Fibroblast of skin of scalp (primary cell): ENCODE data around the gene ZFHX3.
A peak's percentile ranks its signal among the peaks of the same experiment; 100 is the strongest.

ENCODE experiments used
- DNase-seq: peaks from one replicate; pipeline ENCODE4 v3.0.0-alpha.2; 2013

The ZFHX3 gene

DNA sequence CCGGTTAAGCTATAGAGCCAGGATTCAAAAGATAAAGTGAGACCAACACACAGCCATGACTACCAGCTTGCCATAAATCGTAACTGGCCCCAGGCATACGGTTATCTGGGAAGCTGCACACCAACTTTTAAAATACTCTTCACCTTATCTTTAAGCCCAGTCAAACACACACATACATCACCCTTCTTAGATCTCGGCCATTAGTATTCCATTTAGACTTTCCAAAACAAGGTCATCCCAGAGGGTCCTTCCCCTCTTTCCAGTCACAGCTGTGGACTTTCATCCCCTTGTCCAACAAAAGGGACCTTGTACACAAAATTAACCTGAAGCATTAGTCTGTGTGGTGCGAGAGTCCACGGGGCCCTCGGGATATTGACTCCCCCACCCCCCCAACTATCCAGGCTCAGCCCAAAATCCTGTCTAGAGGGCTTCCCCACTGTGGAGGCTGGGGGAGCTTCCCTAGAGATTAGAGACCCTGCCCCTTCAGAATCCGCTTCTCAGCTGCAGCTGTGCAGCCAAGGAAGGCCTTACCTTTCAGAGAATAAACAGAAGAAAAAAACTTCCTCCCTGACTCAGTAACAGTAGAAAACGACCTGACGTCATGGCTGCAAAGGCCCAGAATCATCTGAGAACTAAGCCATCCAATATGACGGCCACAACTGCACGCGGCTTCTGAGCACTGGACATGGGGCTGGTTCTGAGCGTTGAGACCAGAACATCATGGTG, 9.9 kb downstream of the ZFHX3 start:
- DNase-seq: no peak

GRCh38 chr16:73037331-73037745, 10.6 kb downstream of the ZFHX3 start:
- no peak for DNase-seq

GRCh38 chr16:73036074-73036826, 11.7 kb downstream of the ZFHX3 start:
- DNase-seq: peak; percentile 55

- no peak for DNase-seq
Measured at GRCh38 chr16:73034374-73034773, 13.6 kb downstream of the ZFHX3 start.

GRCh38 chr16:73033271-73033998, 14.5 kb downstream of the ZFHX3 start:
- no peak for DNase-seq

DNA sequence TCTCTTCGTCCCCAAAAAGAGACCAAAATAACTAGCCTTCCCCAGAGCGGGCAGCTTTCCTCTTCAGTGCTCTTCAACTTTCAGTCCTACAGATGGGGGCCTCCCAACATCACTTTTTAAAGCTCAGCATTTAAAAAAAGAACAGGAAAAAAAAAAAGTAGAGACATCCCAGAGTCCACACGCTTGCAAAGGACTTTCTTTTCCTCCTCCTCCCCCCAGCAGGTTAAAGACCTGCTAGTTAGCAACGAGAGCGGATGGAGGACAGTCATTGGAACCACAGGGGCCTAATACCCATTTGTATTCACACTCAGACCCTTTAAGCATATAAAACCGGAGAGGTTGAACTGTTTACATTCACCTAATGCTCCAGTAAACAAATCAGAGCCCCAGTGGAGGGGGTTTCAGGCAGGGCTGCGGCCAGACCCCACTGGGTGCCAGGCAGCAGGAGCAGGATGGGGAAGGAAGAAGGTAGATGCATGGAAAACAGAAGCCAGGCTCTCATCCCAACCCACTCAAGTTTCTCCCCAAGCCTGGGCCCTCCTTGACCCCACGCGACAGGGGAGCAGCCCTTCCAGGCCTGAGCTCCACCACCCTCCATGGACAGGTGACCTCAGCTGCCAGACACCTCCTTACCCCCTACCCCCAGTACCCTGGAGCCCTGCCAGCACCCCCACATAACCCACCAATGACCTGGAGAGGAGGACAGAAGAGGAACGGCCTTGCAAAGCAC, 15.2 kb downstream of the ZFHX3 start:
- DNase-seq: no peak

- no peak for DNase-seq
Measured at GRCh38 chr16:73031984-73032383, 15.9 kb downstream of the ZFHX3 start.

- DNase-seq: no peak
Measured at GRCh38 chr16:73031155-73031866, 16.6 kb downstream of the ZFHX3 start.

DNA sequence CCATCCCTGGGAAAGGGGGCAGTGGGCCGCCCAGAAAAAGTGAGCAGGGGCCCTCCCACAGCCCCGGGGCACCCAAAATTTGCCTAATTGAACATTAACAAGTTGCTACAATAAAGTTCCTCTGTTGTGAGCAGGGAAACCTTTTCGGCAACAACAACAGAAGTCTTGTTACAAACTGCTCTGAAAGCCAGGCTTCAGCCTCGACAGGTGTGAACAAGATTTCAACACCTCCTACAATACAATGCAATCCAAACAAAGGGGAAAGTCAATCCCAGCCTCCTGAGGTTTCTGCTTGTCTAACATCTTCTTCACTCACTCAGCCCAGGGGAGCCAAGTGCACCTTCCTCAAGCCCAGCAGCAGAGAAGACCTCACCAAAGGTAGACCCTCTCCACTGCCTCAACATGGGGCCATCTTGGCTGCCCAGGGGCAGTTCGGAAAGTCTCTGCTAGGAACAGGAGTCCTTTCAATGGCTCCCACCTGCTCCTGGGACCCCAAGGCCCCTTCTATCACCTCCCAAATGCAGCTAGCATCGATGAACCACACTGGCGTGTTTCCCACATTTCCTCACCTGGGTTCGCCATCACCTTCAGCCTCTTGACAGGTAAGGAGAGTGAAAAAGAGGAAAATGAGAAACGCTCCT, 19.1 kb downstream of the ZFHX3 start:
- no peak for DNase-seq

DNA sequence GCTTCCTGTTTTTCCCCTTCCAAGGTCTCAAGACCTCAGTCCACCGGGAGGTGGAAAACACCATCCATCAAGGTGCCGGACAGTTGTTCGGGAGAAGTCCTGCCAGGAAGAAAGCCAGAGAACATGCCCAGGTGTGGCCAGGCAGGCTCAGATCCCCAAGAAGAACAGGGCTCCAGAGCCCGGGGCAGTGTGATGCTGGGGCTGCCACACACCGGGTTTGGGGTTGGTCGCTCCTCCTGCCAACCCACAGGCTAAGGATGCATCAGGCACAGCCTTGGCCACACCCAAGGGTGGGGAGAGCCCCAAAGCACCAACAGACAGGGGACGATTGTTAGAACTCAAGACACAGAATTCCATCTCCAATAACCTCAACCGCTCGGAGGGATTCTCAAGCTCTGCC, 19.7 kb downstream of the ZFHX3 start:
- DNase-seq: no peak

- no peak for DNase-seq
Measured at GRCh38 chr16:73027685-73028111, 20.2 kb downstream of the ZFHX3 start.

DNA sequence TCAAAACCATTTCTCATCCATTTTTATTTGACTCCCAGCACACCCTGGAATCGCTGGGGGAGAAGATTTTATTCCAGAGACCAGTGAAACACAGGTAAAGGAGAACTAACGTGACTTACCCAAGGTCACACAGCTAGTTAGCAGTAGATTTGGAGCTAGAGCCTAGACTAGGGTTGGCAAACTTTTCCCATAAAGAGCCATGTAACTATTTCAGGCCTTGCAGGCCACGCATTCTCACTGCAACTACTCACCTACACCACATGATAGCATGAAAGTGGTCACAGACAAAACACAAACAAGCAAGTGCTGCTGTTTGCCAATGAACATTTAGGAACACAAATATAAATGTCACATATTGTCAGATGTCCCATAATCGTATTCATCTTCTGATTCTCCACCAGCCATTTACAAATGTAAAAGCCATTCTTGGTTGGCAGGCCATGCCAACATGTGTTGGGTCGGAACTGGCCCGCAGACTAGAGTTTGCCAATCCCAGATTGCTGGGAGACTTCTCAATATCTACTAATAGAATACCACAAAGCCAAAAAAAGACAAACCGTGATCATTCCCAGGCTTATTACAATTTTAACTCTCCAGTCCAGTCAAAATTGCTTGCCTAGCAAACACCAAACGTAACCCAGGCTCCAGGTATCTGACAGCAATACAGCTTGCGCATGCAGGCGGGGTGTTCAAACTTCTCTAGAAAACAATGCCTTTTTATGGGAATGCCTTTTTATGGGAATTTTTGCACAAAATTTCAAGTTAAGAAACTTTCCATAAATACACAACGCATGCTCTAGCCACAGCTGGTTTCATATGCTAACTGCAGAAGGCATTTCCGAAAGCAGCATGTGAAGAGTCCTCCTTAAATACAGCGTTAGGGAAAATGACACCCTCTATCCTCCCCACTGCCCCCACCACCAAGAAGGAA, 20.9 kb downstream of the ZFHX3 start:
- DNase-seq: no peak

GRCh38 chr16:73025856-73026210, 22.1 kb downstream of the ZFHX3 start:
- no peak for DNase-seq

- DNase-seq: peak; percentile 68
Measured at GRCh38 chr16:73025151-73025855, 22.6 kb downstream of the ZFHX3 start.

GRCh38 chr16:73024571-73025105, 23.3 kb downstream of the ZFHX3 start:
- no peak for DNase-seq

DNA sequence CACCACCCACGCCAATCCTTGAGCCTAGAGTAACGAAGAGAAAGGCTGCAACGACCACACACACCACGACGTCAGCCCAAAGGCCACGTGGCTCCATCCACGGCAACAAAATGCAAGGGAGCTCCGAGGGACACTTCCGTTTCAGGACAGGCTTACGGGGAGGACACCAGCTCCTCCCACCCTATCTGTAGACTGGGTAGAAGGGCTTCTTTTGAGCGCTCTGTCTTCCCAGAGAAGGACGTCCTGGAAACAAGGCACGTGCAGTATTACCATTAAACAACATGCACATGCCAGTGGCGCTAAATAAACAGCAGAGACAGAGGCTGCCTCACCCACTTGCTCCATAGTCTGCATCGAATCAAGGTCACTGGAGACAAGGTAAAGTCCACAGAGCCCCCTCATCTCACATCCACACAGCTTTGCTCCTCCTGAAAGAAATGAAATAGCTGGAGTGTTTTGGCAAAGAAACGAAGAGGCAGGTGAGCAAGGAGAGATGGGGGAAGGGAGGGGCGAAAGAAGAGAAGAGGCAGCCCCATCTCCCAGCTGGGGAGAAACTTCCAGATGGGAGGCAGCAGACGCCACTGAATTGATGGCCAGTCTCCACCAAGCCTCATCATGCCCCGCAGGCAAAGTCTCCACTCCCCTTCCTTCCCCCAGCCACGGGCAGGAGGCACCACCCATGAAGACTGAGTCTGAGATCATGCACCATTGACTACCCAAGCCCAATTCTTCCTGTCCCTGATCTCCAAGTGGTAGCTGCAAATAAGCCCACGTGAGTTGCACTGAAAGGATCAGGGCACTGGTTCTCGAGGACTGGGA, 24.0 kb downstream of the ZFHX3 start:
- no peak for DNase-seq

DNA sequence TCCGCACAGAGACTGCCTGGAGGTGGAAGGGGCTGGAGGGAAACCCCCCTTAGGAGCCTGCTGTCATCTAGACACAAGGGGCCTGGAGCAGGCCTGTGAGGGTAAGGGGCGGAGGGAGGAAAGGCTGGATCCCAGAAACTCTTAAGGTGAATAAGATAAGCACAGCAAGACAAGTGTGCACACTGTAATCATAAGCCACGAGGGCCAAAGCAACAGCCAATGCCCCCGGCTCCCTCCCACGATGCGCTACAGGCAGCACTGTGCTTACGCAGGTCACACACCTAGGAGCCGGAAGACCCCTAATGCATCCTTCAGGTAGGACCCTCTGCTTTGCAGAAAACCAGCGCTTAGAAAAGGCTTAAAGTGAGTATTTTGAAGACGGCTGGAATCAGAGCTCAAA, 24.6 kb downstream of the ZFHX3 start:
- no peak for DNase-seq

DNA sequence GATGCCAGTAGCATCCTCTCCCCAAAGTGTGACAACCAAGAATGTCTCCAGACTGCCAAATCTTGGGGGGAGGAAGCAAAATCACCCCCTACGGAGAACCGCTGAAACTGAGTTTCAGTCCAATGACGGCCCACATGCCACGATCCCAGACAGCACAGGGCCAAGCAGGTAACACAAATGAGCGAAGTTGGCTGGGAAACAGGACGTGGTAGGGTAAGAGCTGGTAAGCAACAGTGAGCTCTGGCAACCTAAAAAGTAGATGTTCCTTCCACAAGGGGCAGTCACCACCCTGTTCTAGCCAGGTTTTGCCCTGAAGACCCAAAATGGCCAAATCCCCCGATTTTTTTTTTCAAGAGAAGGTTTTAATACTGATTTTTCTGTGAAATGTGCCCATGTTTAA, 25.4 kb downstream of the ZFHX3 start:
- DNase-seq: no peak
